GM19193 (cell line): ENCODE data around the gene TEP1.

ENCODE experiments used
- POLR2A ChIP-seq: IDR thresholded peaks from 4 replicates; pipeline ENCODE4 v1.6.1; 2011; ENCODE audit not compliant: insufficient read depth, insufficient read length; ENCODE audit errors: extremely low read depth

The TEP1 gene

DNA sequence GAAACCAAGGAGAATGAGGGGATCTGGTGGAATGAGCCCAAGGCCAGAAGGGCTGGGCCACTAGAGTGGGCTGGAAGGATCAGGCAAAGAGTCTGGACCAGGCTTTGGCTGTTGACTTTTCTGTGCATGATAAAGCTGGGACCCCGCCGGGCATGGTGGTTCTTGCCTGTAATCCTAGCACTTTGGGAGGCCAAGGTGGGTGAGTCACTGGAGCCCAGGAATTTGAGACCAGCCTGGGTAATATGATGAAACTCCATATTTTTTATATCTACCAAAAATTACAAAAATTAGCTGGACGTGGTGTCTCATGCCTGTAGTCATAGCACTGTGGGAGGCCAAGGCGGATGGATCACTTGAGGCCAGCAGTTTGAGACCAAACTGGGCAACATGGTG, 23.1 kb upstream of the TEP1 start:
- no peak for TF ChIP-seq POLR2A

- no peak for TF ChIP-seq POLR2A
Observed at GRCh38 chr14:20435582-20436362, 22.5 kb upstream of the TEP1 start, which contains the start of gene KLHL33. Gene KLHL33 (minus strand): TSS chr14:20436166. CDS start chr14:20435811, 355 bp downstream.

DNA sequence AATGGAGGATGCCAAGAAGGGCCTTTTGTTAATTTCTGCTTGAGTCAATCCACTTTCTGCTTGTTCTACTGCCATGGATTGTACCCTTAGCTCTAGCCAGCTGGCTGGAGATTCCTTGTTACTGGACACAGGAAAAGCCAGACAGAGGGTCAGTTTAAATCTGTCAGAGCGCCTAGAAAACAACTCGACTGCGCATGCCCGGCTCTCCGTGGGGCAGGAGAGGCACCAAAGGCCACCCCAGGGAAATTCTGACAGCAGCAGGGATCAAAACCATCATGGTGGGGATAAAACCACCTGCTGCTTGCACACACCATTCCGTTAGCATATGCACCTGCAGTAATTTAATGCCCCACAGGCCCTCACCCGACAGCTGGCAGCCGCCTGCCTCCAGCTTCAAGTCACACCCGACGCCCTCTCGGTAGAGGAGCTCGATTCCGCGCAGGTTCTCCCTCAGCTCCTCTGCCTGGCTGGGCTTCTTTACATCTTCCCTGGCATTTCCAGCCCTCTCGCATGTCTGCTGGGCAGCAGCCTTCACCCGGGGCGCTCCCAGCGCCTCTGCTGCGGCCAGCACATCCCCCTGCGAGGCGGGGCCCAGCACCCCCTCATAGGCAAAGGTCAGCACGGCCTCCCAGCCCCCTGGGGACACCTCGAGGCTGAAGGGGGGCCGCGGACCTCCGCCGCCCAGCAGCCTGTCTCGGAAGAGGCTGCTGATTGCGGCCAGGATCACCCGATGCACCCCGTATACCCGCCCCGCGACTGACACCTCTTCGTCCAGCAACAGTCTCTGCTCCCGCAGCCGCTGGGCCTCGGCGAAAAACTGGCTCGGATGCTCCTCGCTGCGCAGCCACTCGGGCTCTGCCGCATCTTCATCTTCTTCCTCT, 21.6 kb upstream of the TEP1 start:
- no peak for TF ChIP-seq POLR2A

GRCh38 chr14:20429801-20430669, 16.7 kb upstream of the TEP1 start:
- no peak for TF ChIP-seq POLR2A

GRCh38 chr14:20428802-20429201, 15.5 kb upstream of the TEP1 start:
- no peak for TF ChIP-seq POLR2A

DNA sequence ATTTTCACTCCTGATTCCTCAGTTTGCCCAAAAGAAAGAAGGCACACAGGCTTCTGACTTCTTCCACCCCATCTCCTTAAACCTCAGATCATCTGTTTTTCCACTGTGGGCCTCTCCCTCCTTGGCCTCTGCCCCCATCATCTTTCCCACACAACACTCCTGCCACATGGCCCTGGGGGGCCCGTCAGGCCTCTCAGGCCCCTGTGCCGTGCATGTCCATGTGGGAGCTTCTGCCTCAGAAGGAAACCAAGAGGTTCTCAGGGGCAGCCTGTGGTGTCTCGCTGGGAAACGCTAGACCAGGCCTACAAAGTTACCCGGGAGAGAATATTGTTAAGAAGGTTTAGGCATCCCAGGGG, 14.7 kb upstream of the TEP1 start:
- TF ChIP-seq POLR2A = no peak

GRCh38 chr14:20427231-20428009, 14.1 kb upstream of the TEP1 start:
- no peak for TF ChIP-seq POLR2A

GRCh38 chr14:20424851-20425250, 11.6 kb upstream of the TEP1 start:
- no peak for TF ChIP-seq POLR2A

- no peak for TF ChIP-seq POLR2A
Observed at GRCh38 chr14:20422886-20423285, 9.6 kb upstream of the TEP1 start.

DNA sequence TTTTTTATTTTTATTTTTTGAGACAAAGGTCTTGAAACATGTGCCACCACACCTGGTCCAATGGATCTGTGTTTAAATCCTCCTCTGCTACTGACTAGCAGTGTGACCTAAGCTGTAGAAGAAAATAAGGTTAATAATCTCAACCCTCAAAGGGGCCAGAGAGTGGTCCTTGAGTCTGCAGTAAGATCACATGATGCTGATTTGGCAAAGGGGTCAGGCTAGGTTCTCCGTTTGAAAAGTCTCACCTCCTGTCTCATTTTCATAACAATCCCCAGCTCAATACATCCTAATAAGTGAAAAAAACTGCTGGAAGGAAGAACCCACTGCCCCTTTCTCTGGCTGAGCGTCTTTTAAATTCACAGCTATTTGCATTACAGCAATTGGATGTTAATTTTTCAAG, 8.0 kb upstream of the TEP1 start:
- no peak for TF ChIP-seq POLR2A

DNA sequence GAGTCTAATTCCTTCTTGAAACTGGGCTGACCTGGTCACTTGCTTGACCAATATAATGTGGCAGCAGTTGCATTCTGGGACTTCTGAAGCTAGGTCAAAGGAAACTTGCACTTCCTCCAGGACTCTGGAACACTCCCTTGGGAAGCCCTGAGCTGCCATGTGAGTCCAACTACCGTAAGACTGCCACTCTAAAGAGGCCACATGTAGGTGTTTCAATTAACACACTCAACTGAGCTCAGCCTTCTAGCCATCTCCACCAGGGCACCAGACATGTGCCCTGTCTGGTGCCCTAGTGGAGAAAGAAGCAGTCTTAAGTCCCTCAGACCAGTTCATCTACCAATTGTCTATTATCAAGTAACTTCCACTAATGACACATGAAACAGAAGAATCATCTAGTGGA, 6.1 kb upstream of the TEP1 start:
- TF ChIP-seq POLR2A = no peak

GRCh38 chr14:20418501-20418909, 5.2 kb upstream of the TEP1 start:
- no peak for TF ChIP-seq POLR2A

- no peak for TF ChIP-seq POLR2A
Observed at GRCh38 chr14:20417250-20418186, 4.2 kb upstream of the TEP1 start.
